Chondrocyte (in vitro differentiated cells): ENCODE measurements around the gene LAMP2. TPM values are rescaled to one million over a fixed set of nuclear protein-coding genes. Genes with fewer than 3 reads are reported as not detected.
A peak's percentile ranks its signal among the peaks of the same experiment; 100 is the strongest.

ENCODE experiments used
- DNase-seq: peaks from one replicate; pipeline ENCODE4 v3.0.0; 2021; ENCODE audit warnings: mixed read lengths, low spot score
- H3K27ac Mint-ChIP-seq: one replicate; pipeline ENCODE4 v1.8.0; 2021; ENCODE audit warnings: mild to moderate bottlenecking, moderate library complexity, mixed read lengths; ENCODE audit not compliant: unreplicated experiment
- H3K27me3 Mint-ChIP-seq: 2 replicates; pipeline ENCODE4 v1.8.0; 2021; ENCODE audit warnings: low read depth, mixed read lengths
- H3K36me3 Mint-ChIP-seq: 2 replicates; pipeline ENCODE4 v1.8.0; 2021; ENCODE audit warnings: low read depth, mixed read lengths
- H3K4me1 Mint-ChIP-seq: 2 replicates; pipeline ENCODE4 v1.8.0; 2021; ENCODE audit warnings: low read depth, mild to moderate bottlenecking, mixed read lengths
- H3K4me3 Mint-ChIP-seq: one replicate; pipeline ENCODE4 v1.8.0; 2021; ENCODE audit warnings: mild to moderate bottlenecking, moderate library complexity, mixed read lengths; ENCODE audit not compliant: unreplicated experiment
- H3K9me3 Mint-ChIP-seq: 2 replicates; pipeline ENCODE4 v1.8.0; 2021; ENCODE audit warnings: low read depth, mixed read lengths
- long read RNA-seq: library from polyadenylated mRNA; stranded (forward); transcript quantifications from one replicate; pipeline ENCODE4 v2.0.0, GENCODE V29; 2021
- total RNA-seq: library from RNA; stranded (reverse); gene quantifications from 3 replicates; pipeline ENCODE4 v1.2.1, GENCODE V29; 2021
- TF ChIP-seq, protein P1 (sequence below): fragments of 200-600 bp; sonication (generic); IDR thresholded peaks from 2 replicates; pipeline ENCODE4 v1.5.0; 2021; ENCODE audit warnings: antibody characterized with exemption, mild to moderate bottlenecking, moderate library complexity

The LAMP2 gene
- 155 to 171 TPM (median 157 TPM) in 3 replicates for total RNA-seq
- long read RNA-seq, full-length matches to known transcripts = 626 of 647 reads
- long read RNA-seq, partial matches to known transcripts = 4 of 647 reads
- long read RNA-seq, other reads (novel, unspliced or antisense) = 17 of 647 reads

DNA sequence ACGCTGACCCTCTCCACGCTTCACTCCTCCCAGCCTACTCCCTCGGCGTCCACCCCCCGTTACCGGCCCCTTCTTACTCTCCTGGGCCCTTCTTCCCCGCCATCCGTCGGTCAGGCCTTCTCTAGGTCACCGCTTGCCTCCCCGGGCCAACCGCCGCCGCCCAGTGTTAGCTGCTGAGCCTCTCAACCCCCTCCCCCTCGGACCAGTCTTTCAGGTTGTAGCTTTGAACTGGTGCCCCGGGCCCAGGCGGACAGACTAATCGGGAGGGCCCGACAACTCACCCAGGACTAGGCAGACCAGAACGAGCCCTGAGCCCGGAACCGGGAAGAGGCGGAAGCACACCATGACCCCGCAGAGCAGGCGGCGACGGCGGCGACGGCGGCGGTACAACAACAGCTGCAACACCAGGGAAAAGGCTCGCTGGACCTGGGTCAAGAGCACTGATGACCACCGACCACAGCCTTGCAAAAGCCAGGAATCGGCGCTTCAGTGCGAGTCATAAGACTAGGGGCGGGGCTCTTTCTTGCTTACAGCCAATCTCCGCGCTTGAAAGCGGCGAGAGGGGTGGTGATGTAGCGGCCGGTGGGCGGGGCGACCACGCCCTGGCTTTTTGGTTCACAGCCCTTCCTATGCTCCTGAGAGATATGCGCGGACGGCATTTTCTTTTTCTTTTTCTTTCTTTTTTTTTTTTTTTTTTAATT lies at the start of gene LAMP2:
Gene LAMP2 (minus strand): TSS at position 472 of the 701 bp plus-strand sequence. CDS start 127 bp downstream, at position 345.
- peaks cover 2% of the 10 kb centered on the region for H3K36me3 Mint-ChIP-seq
- H3K4me3 Mint-ChIP-seq = peak within 1 kb of the TSS; percentile 95
- TF ChIP-seq, protein P1, sequence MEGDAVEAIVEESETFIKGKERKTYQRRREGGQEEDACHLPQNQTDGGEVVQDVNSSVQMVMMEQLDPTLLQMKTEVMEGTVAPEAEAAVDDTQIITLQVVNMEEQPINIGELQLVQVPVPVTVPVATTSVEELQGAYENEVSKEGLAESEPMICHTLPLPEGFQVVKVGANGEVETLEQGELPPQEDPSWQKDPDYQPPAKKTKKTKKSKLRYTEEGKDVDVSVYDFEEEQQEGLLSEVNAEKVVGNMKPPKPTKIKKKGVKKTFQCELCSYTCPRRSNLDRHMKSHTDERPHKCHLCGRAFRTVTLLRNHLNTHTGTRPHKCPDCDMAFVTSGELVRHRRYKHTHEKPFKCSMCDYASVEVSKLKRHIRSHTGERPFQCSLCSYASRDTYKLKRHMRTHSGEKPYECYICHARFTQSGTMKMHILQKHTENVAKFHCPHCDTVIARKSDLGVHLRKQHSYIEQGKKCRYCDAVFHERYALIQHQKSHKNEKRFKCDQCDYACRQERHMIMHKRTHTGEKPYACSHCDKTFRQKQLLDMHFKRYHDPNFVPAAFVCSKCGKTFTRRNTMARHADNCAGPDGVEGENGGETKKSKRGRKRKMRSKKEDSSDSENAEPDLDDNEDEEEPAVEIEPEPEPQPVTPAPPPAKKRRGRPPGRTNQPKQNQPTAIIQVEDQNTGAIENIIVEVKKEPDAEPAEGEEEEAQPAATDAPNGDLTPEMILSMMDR = no peak
- H3K4me1 Mint-ChIP-seq = peaks cover 18% of the 10 kb centered on the region
- DNase-seq = peak; percentile 91
- H3K27me3 Mint-ChIP-seq = no peaks in the 10 kb centered on the region
- H3K27ac Mint-ChIP-seq = peak within 1 kb of the TSS; percentile 97
- no peaks in the 10 kb centered on the region for H3K9me3 Mint-ChIP-seq

DNA sequence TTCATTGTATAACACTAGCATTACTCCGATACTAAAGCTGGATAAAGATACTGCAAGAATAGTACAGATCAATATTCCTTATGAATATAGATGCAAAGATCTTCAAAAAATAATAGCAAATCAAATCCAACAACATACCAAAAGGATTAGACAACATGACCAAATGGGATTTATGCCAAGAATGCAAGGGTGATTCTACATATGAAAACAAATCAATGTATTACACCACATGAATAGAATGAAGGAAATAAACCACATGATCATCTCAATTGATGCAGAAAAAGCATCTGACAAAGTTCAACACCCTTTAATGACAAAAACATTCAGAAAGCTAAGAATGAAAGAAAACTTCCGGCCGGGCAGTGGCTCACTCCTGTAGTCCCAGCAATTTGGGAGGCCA lies 48.8 kb upstream of the LAMP2 start:
- Mint-ChIP-seq H3K9me3 (peaks cover 13% of the 10 kb centered on the region), H3K36me3 (no peaks in the 10 kb centered on the region), H3K27ac (peak overlapping the region; percentile 72), H3K27me3 (no peaks in the 10 kb centered on the region), H3K4me1 (peaks cover 12% of the 10 kb centered on the region), H3K4me3 (no peak overlapping the region)
- DNase-seq = no peak
- TF ChIP-seq, protein P1 = no peak

DNA sequence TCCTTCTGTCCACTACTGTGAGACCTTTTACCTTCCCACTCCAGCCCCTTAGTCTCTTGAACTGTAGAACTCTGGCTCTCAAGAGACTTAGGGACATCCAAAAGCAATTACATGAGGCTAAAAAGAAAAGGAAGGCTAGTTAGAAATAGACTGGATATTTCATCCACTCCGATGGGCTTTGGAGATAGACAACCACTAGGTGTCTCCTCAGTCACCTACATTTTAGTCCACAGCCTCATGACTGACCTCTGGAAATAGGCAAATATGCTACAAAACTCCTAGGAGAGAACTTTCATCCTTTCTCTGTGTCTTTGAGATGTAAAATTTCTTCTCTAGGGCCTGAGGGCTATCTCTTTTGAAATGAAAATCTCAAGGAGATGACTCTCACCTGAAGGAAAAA lies 45.1 kb upstream of the LAMP2 start:
- TF ChIP-seq, protein P1 = peak; percentile 68
- Mint-ChIP-seq H3K27ac (no peak overlapping the region), H3K4me1 (peaks cover 12% of the 10 kb centered on the region), H3K9me3 (peaks cover 9% of the 10 kb centered on the region), H3K27me3 (no peaks in the 10 kb centered on the region), H3K36me3 (no peaks in the 10 kb centered on the region), H3K4me3 (no peak overlapping the region)
- no peak for DNase-seq

DNA sequence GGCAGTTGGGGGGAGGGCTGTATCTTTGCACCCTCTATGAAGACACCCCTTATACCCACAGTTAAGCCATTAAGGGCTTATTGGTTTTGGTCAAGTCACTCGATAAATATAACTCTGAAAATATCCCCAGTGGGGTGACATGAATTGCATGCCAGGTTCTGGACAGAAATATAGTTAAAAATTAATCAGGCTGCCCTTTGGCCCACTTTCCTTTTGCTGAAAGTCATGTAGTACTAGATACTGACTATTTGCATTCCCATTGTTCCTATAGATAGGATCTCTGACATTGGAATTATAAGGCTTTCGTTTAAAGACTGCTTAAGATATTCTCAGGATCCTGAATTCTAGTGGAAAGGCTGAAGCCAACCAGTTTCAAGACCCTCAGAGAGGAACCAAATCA lies 43.5 kb upstream of the LAMP2 start:
- Mint-ChIP-seq H3K9me3 (peaks cover 4% of the 10 kb centered on the region), H3K27ac (no peak overlapping the region), H3K4me3 (no peak overlapping the region), H3K4me1 (peaks cover 2% of the 10 kb centered on the region), H3K36me3 (no peaks in the 10 kb centered on the region), H3K27me3 (no peaks in the 10 kb centered on the region)
- DNase-seq = no peak
- TF ChIP-seq, protein P1 = no peak

DNA sequence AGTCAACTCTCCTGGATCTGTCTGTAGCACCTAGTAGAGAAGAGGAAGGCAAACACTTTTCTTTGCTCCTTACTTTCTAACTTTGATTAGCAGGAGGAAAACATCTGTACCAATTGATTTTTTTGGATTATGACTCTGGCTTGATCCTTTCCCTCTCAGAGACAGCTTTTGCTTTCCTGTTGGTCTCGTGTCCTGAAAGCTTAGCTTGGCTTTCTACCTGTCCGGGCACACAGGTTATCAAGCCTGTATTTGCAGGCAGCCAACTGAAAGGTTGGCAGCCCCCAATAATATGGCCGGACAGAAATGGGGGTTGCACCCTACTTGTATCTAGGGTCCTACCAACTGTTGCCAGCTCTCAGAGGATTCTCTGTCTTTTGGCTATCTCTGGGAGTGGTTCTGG lies 43.1 kb upstream of the LAMP2 start:
- no peak overlapping the region for H3K4me3 Mint-ChIP-seq
- H3K36me3 Mint-ChIP-seq = no peaks in the 10 kb centered on the region
- peaks cover 3% of the 10 kb centered on the region for H3K9me3 Mint-ChIP-seq
- H3K27ac Mint-ChIP-seq = no peak overlapping the region
- TF ChIP-seq, protein P1 = no peak
- H3K4me1 Mint-ChIP-seq = no peaks in the 10 kb centered on the region
- H3K27me3 Mint-ChIP-seq = no peaks in the 10 kb centered on the region
- no peak for DNase-seq
